AG09309 (cell line): Measurements from ENCODE around the gene GAD1.

Experiments
- DNase-seq: peaks from one replicate; pipeline ENCODE4 v3.0.0-alpha.2; 2010; ENCODE audit warnings: low read depth
- H3K4me3 ChIP-seq: 2 replicates; pipeline ENCODE4 v1.5.1; 2011; ENCODE audit warnings: mild to moderate bottlenecking, low read depth, low read length, moderate library complexity; ENCODE audit not compliant: control insufficient read depth
- TF ChIP-seq, protein P1 (sequence below): IDR thresholded peaks from 2 replicates; pipeline ENCODE4 v1.5.1; 2011; ENCODE audit warnings: mild to moderate bottlenecking, low read depth, low read length, inconsistent platforms; ENCODE audit not compliant: insufficient read depth, control insufficient read depth; ENCODE audit errors: missing control alignments

The GAD1 gene

DNA sequence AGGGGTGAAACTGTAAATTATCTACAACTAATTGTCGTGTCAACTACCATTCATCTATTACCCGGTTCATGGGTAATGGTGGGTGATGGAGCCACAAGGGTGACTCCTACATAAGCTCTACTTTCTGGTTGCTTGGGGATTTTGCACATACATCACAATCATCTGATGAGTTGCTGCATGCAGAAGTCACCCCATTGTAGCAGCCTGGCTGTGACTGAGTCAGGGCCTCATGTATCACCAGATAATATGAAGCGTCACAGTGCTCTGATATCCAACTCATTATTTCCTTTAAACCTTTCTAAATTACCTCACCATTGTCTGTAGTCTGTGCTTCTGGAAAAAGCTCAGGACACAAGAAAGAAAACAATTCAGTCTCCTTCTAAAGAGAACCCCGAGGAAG, 79.9 kb downstream of the GAD1 start:
- H3K4me3 ChIP-seq: no peak overlapping the region
- TF ChIP-seq, protein P1, sequence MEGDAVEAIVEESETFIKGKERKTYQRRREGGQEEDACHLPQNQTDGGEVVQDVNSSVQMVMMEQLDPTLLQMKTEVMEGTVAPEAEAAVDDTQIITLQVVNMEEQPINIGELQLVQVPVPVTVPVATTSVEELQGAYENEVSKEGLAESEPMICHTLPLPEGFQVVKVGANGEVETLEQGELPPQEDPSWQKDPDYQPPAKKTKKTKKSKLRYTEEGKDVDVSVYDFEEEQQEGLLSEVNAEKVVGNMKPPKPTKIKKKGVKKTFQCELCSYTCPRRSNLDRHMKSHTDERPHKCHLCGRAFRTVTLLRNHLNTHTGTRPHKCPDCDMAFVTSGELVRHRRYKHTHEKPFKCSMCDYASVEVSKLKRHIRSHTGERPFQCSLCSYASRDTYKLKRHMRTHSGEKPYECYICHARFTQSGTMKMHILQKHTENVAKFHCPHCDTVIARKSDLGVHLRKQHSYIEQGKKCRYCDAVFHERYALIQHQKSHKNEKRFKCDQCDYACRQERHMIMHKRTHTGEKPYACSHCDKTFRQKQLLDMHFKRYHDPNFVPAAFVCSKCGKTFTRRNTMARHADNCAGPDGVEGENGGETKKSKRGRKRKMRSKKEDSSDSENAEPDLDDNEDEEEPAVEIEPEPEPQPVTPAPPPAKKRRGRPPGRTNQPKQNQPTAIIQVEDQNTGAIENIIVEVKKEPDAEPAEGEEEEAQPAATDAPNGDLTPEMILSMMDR: no peak
- no peak for DNase-seq

DNA sequence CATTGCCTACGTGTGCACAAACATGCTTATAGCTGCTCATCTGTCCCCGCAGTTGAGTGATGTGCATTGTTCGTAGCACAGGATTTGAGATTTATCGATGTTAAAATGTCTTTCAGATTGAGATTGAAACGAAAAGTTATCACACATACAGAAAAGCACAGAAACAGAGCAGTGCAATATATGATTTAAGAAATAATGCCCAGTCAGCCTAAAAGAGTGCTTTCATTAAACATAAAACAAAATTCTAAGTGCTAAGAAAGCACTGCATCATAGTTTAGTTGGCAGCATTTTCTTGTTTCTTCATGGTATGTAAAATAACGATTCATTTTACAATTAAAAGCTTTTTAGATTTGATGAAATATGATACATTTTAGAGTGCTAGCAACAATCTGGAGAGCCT, 80.4 kb downstream of the GAD1 start:
- H3K4me3 ChIP-seq: no peak overlapping the region
- no peak for DNase-seq
- TF ChIP-seq, protein P1: no peak

DNA sequence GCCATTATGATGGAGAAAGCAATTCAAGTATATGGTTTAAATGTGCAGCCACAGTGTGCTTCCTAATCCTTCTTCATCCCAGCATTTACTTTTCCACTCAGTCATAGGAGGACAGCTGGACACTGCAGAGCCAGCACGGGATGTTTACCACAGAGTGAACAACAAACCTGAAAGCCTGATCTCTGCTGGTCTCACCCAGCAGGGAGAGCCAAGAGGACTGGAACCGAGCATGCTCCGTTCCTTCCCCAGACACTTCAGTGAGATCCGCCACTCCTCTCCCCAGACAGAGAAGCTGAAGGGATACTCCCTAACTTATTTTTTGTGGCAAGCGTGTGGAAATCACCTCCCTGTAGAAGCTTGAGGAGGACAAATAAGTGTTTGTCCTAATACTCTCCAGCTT, 89.2 kb downstream of the GAD1 start:
- H3K4me3 ChIP-seq: no peak overlapping the region
- TF ChIP-seq, protein P1: no peak
- no peak for DNase-seq
